Measurements from ENCODE around the gene UTP18.

UTP18 gene

DNA sequence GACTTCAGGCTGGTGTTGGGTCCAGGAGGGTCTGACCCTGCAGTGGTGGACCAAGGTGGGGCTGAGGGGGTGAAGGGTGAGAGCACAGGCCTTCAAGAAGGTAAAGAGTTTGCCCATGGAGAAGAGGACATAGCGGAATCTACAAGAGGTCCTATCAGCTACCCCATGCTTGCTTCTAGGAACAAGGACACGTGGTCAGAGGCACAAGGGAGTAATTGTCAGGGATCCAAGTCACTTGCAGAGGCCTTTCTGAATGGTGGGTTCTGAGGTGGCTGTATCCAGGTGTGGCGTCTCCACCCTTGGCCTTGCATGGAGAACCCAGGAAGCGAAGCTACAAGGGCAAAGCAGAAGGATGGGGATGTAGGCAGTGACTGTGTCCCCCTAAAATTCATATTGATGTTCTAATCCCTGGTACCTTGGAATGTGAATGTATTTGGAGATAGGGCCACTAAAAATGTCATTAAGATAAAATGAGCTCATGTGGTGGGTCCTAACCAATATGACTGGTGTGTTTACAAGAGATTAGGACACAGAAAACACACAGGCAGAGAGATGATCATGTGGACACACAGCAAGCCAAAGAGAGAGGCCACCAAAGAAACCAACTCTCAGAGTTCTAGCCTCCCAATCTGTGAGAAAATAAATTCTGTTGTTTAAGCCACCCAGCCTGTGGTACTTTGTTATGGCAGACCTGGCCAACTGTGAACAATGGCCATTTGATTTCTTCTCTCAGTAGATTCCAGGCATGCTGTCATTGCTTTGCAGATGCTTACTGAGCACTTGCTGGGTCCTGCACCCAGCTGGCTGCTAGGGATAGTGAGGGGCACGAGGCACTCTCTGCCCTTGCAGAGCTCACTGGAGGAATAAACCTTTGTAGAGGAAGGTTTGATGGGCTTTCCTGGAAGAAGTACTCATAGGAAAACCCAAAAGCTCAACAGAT lies 75.8 kb downstream of the UTP18 start:
- DNase-seq, result no peak

DNA sequence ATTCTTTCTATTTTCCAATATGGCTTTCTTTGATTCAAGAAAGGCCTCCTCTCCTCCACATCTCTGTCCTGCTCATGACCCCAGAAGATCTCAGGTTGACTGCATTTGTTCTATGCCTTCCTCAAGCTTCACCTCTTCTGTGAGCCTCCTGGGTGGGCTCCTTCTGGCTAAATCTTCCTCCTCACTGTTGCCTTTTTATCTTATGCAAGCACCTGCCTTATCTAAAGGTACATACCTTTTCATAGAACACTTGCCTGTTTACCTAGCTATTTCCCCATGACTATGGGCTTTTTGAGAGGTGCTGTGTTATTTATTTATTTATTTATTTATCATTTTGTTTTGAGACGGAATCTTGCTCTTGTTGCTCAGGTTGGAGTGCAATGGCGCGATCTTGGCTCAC lies 81.1 kb downstream of the UTP18 start:
- no peak for DNase-seq

DNA sequence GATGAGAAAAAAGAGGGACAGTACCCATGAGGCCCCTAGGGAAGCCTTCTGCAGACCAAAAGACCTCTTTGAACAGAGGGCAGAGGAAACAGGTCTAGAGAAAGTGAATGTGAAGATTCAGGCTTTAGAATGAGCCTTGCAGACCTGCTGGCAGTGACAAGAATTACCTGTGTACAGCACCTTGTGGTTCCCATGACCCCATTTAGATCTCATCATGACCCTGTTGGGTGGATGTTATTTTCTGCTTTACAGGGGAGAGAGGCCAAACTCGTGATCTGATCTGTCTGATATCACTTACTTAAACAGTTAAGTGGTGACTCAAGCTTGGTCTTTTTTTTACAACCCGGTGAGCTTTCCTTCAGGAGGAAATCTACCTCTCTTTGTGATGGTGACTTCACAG lies 81.9 kb downstream of the UTP18 start:
- no peak for DNase-seq

- DNase-seq, result no peak
These were observed 84.2 kb downstream of the UTP18 start for GRCh38 chr17:51344532-51344931.

GRCh38 chr17:51346218-51346982 lies 86.1 kb downstream of the UTP18 start:
- no peak for DNase-seq
